Uterus (tissue), 2 donors: ENCODE measurements around the gene ZC3H12D.

Experiments used
- POLR2A ChIP-seq, 2 donors: fragments of 450-650 bp; IDR thresholded peaks; one replicate each; pipeline ENCODE4 v1.6.1; 2016; ENCODE audit warnings: antibody characterized with exemption in 2 of 2, mild to moderate bottlenecking in 1 of 2, moderate library complexity in 1 of 2
- TF ChIP-seq, protein P1 (sequence below), 4 experiments: fragments of 200-600 bp in 2 of 4; fragments of 450-650 bp in 2 of 4; sonication (generic) in 2 of 4; IDR thresholded peaks; one replicate each; pipeline ENCODE4 v1.5.1; 2016 to 2019; ENCODE audit warnings: antibody characterized with exemption in 4 of 4, mild to moderate bottlenecking in 2 of 4, moderate library complexity in 1 of 4

DNA sequence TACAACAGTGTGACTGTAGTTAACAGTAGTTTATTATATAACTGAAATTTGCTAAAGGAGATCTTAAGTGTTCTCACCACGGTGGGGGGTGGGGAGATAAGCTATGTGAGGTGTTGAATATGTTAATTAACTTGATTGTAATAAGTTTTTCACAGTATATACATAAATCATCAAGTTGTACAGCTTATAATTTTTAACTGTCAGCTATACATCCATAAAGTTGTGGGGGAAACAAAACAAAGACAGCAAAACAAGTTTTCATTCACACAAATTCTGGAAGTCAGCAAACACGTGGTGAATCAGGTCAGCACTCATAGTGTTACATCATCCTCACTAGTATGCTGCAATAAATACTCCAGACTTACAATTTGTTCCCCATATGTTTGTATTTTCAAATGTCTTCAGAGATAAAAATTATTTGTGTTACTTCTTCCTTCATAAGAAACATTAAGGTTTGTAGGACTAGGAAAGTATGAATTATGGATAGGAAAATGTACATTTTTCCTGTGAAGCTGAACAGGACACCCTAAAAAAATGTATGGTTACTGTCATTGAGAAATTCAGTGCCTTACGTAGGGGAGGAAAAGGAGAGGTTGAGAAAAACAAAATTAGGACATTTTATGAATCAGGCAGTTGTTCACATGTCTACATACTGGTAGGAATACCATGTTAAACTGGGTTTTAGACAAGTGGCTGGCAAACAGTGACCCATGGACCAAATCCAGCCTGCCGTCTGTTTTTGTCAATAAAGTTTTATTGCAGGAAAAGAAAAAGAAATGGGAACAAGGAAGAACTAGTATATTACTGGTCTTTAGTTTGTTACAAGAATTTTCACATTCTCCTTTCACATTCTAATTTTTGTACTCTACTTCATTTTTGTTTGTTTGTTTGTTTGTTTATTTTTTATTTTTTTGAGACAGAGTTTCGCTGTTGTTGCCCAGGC is 78.7 kb downstream of the ZC3H12D start:
- TF ChIP-seq, protein P1, sequence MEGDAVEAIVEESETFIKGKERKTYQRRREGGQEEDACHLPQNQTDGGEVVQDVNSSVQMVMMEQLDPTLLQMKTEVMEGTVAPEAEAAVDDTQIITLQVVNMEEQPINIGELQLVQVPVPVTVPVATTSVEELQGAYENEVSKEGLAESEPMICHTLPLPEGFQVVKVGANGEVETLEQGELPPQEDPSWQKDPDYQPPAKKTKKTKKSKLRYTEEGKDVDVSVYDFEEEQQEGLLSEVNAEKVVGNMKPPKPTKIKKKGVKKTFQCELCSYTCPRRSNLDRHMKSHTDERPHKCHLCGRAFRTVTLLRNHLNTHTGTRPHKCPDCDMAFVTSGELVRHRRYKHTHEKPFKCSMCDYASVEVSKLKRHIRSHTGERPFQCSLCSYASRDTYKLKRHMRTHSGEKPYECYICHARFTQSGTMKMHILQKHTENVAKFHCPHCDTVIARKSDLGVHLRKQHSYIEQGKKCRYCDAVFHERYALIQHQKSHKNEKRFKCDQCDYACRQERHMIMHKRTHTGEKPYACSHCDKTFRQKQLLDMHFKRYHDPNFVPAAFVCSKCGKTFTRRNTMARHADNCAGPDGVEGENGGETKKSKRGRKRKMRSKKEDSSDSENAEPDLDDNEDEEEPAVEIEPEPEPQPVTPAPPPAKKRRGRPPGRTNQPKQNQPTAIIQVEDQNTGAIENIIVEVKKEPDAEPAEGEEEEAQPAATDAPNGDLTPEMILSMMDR (IDR thresholded peaks at IDR 0.05), result no peak
- no peak for TF ChIP-seq POLR2A (IDR thresholded peaks at IDR 0.05)
